OCI-LY1 (cell line): Measurements from ENCODE around the gene PPP2R2B.

Experiments used
- CTCF ChIP-seq: fragments of 200-600 bp; sonication (generic), shearing (Covaris generic); IDR thresholded peaks from 2 replicates; pipeline ENCODE4 v1.5.1; 2017; ENCODE audit warnings: mild to moderate bottlenecking, antibody characterized with exemption, low read length, moderate library complexity, mixed read lengths
- EZH2 ChIP-seq: fragments of 200-600 bp; sonication (generic), shearing (Covaris generic); IDR thresholded peaks from 2 replicates; pipeline ENCODE4 v1.8.0; 2017; ENCODE audit warnings: borderline replicate concordance, mixed run types, mild to moderate bottlenecking, antibody characterized with exemption, low read length, moderate library complexity, mixed read lengths

GRCh38 chr5:146745931-146746577 lies 132.5 kb downstream of the PPP2R2B start:
- no peak for TF ChIP-seq CTCF
- no peak for TF ChIP-seq EZH2
